ENCODE results near the gene IRF3. TPM values are rescaled to one million over a fixed set of nuclear protein-coding genes. Genes with fewer than 3 reads are reported as not detected.
"Not testable (repeated sequence)": the region's sequence is repeated elsewhere in the genome, so short reads cannot be mapped to it uniquely, and the experiment has no call there.

Gene IRF3
- total and polyA plus RNA-seq, 10 donors, result 87.9 to 294 (median 128) TPM

- intact Hi-C loops (cut with DNase I; ENCODE audit: low total_unique reads); H3K27me3 ChIP-seq (replicated peaks in 1 of 7); DNase-seq; H3K4me3 ChIP-seq; H3K9me3 ChIP-seq: not testable (repeated sequence)
- Histone ChIP-seq H3K36me3 (peaks cover 0 to 21% (median 0%) of the 10 kb centered on the region in 6 donors), H3K4me1 (peaks cover 3 to 74% (median 35%) of the 10 kb centered on the region in 6 donors), H3K27ac (peak overlapping the region in 1 of 8 donors; percentile 26)
- 77 to 98% (median 84%) methylated on average over 7 to 9 of the region's 9 CpGs for WGBS, 5 donors
- TF ChIP-seq POLR2AphosphoS5 (IDR thresholded peaks at IDR 0.05), result peak in 2 of 3 donors; percentile 28 to 48
Observed at GRCh38 chr19:49633273-49633672, 32.4 kb downstream of the IRF3 start.

GRCh38 chr19:49632576-49632975 is 33.1 kb downstream of the IRF3 start:
- no peak for DNase-seq
- Histone ChIP-seq H3K27ac (no peak overlapping the region), H3K36me3 (peaks cover 0 to 27% (median 0%) of the 10 kb centered on the region in 6 donors), H3K4me3 (no peak overlapping the region), H3K27me3 (replicated peaks in 1 of 7) (no peaks in the 10 kb centered on the region), H3K4me1 (peaks cover 3 to 67% (median 28%) of the 10 kb centered on the region in 6 donors), H3K9me3 (no peaks in the 10 kb centered on the region)
- WGBS, 5 donors, result 85 to 96% (median 93%) methylated on average over 5 of the region's 5 CpGs
- intact Hi-C loops (cut with DNase I; ENCODE audit: low total_unique reads), result no loop called here
- TF ChIP-seq CTCF (IDR thresholded peaks at IDR 0.05 in 8 of 11, conservative IDR thresholded peaks at IDR 0.05 in 3 of 11), result no peak
- TF ChIP-seq POLR2AphosphoS5 (IDR thresholded peaks at IDR 0.05), result peak in 1 of 3 donors; percentile 11
- TF ChIP-seq POLR2A (IDR thresholded peaks at IDR 0.05), result no peak

GRCh38 chr19:49631610-49632192 is 34.0 kb downstream of the IRF3 start:
- H3K27ac ChIP-seq, result peak overlapping the region in 4 of 8 donors; percentile 43 to 61 (median 52)
- intact Hi-C loops (cut with DNase I; ENCODE audit: low total_unique reads), result no loop called here
- 89 to 93% (median 89%) methylated on average over 19 of the region's 19 CpGs for WGBS, 5 donors

GRCh38 chr19:49631014-49631588 is 34.6 kb downstream of the IRF3 start:
- Histone ChIP-seq H3K4me3 (no peak overlapping the region), H3K27me3 (replicated peaks in 1 of 7) (no peaks in the 10 kb centered on the region), H3K27ac (peak overlapping the region in 4 of 8 donors; percentile 25 to 61 (median 50)), H3K36me3 (peaks cover 0 to 37% (median 9%) of the 10 kb centered on the region in 6 donors), H3K4me1 (peaks cover 0 to 54% (median 18%) of the 10 kb centered on the region in 6 donors), H3K9me3 (no peaks in the 10 kb centered on the region)
- WGBS, 5 donors, result 45 to 67% (median 48%) methylated on average over 9 of the region's 9 CpGs
- intact Hi-C loops (cut with DNase I; ENCODE audit: low total_unique reads), result no loop called here
- TF ChIP-seq POLR2AphosphoS5 (IDR thresholded peaks at IDR 0.05) (peak in 1 of 3 donors; percentile 19), CTCF (IDR thresholded peaks at IDR 0.05 in 8 of 11, conservative IDR thresholded peaks at IDR 0.05 in 3 of 11) (no peak)
- no peak for DNase-seq

More at GRCh38 chr19:49631610-49632192, 34.0 kb downstream of the IRF3 start:
- Histone ChIP-seq H3K9me3 (no peaks in the 10 kb centered on the region), H3K36me3 (peaks cover 0 to 35% (median 3%) of the 10 kb centered on the region in 6 donors), H3K4me1 (peaks cover 3 to 60% (median 23%) of the 10 kb centered on the region in 6 donors), H3K4me3 (no peak overlapping the region), H3K27me3 (replicated peaks in 1 of 7) (no peaks in the 10 kb centered on the region)
- TF ChIP-seq POLR2AphosphoS5 (IDR thresholded peaks at IDR 0.05) (peak in 1 of 3 donors; percentile 35), POLR2A (IDR thresholded peaks at IDR 0.05) (no peak)
- no peak for DNase-seq

- no peak for TF ChIP-seq POLR2A (IDR thresholded peaks at IDR 0.05)
- TF ChIP-seq POLR2AphosphoS5 (IDR thresholded peaks at IDR 0.05), result peak in 1 of 3 donors; percentile 32
- no peak for TF ChIP-seq CTCF (IDR thresholded peaks at IDR 0.05 in 8 of 11, conservative IDR thresholded peaks at IDR 0.05 in 3 of 11)
- H3K27me3 ChIP-seq (replicated peaks in 1 of 7), result no peaks in the 10 kb centered on the region
- H3K27ac ChIP-seq, result peak overlapping the region in 2 of 8 donors; percentile 3 to 8
- WGBS, 5 donors, result 92 to 96% (median 94%) methylated on average over 9 of the region's 9 CpGs
- H3K36me3 ChIP-seq, result peaks cover 0 to 48% (median 23%) of the 10 kb centered on the region in 6 donors
- peaks cover 0 to 40% (median 9%) of the 10 kb centered on the region in 6 donors for H3K4me1 ChIP-seq
- no peaks in the 10 kb centered on the region for H3K9me3 ChIP-seq
- intact Hi-C loops (cut with DNase I; ENCODE audit: low total_unique reads), result no loop called here
- H3K4me3 ChIP-seq, result no peak overlapping the region
- DNase-seq, result no peak
Observed at GRCh38 chr19:49629659-49630058, 36.0 kb downstream of the IRF3 start.
